NCI-H2029 treated with DMSO at 0.1 percent for 48 hours (cell line): ENCODE results near the gene AVPR2.

Source experiments
- DNase-seq: peaks from one replicate; lab custom pipeline; 2025; lab: John Stamatoyannopoulos, UW

AVPR2 gene

DNA sequence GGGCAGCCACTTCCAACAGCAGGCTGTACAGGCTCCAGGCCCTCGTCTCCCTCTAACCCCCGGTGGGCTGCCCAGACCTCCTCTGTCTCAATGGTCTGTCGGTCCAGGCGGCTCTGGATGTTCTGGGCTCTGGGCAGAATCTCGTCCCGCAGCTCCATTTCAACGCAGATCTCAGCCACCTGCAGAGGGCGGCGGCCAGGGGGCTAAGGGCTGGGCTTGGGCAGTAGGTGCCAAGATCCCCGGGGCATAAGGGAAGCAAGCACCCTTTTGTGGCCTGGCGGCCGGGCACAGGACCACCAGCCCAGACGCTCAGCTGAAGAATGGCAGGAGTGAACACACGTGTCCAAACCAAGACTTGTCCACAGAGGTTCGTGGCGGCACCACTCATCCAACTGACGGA is 9.2 kb downstream of the AVPR2 start:
- DNase-seq = no peak

DNA sequence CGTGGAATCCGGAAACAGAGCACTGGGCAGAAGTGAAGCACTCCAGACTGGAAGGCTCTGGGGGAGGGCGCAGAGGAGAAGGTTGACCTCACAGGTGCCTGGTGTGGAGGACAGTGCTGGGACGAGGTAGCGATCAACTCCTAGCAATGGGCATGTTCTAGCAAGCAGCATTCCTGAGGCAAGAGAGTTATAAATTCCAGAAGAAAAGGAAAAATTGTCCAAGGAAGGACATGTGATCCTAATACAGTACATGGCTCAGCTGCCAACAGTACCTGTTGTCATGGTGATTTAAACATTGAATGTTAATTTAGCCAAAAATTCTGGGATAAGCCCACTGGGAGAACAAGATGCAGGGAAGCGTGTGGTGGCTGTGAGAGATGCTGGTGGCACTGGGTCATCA is 13.4 kb downstream of the AVPR2 start:
- no peak for DNase-seq

DNA sequence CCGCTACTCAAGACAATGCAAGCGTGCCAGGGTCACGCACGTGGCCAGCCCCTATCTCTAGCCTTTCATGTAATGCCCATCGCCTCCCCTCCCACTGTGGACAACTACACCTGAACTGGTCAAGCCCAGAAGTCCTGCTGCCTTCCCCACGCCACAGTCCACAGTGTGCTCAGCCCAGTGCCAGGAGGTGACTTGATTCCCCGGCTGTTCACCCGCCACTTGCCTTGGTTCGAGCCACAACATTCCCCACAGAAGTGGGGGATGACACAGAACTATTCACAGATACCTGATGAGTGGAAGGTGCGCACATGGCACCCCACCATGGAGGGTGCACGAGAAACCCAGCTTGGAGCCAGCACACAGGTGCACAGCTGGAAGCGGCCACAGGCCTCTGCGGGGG is 14.8 kb downstream of the AVPR2 start:
- DNase-seq = no peak

DNA sequence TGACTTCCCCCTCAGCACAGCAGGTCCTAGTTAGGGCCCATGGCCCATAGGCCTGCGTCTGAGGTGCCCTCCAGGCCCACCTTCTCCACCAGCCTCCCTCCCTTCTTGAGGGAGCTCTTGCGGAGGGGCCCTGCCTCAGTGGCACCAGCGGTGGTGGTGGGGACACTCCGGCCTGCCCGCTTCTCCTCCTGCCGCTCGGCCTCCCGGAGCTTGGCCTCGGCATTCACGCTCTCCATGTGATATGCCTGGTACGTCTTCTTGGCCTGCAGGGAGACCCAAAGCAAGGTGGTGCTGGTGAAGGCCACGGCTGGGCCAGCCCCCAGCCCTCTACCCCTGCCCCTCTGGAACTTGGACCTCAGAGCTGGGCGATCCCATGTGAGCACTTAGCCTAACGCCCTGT is 16.1 kb downstream of the AVPR2 start:
- no peak for DNase-seq

DNA sequence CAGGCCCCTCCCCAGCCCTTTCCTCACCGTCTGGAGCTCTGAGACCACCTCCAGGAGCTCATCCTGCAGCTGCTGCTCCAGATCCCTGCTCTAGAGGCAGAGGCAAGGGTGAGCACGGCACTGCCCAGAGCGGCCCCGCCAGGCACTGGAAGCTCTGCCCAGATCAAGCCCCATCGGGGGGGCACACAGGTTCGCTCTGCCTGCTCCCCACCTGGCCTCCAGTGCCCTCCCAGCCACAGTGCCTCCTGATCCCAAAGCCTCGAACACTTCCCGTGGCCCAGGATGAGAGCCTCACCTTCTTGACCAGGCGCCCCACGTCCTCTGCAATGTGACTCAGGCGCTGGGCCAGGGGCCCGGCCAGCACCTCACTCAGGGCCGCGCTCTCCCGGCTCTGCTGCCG is 16.6 kb downstream of the AVPR2 start:
- no peak for DNase-seq

DNA sequence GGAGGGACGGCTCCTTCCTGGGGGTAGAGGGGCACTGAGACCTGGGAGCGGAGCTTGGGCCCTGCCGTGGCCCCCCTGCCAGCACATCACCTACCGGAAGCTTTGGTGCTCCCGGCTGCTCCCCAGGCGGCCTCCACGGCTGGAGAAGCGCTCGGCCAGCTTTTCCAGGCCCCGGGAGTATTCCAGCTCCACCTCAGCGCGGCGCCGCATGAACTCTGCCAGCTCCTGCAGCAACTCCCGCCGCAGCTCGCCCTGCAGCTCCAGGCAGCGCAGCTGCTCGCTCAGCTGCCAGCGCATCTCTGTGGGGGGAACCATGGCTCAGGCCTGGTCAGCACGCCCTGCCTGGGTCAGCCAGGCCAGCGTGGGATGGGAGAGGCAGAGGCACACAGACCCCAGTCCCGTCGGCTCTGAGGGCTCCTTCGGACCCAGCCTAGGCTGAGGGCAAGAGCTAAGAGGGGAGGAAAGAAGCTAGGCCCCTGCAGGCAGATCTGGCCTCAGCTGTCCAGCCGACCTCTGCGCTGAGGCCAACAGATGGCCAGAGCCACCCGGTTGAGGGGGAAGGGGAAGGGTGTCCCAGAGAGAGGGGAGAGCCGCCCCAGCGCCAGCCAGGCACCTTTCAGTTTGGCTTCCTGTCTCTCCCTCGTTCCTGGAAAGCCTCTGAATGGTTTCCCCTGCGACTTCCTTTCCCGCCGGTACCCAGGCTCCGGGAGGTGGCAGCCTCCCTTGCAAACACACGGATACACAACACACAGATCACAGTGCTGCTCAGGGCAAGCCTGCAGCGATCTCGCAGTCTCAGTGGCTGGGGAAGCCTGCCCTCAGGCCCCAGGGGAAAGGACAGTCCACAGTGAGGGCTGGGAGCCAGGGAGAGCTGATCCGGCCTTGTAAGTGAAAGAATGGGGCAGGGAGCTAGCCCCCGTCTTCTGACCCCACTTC is 17.3 kb downstream of the AVPR2 start:
- DNase-seq = no peak

DNA sequence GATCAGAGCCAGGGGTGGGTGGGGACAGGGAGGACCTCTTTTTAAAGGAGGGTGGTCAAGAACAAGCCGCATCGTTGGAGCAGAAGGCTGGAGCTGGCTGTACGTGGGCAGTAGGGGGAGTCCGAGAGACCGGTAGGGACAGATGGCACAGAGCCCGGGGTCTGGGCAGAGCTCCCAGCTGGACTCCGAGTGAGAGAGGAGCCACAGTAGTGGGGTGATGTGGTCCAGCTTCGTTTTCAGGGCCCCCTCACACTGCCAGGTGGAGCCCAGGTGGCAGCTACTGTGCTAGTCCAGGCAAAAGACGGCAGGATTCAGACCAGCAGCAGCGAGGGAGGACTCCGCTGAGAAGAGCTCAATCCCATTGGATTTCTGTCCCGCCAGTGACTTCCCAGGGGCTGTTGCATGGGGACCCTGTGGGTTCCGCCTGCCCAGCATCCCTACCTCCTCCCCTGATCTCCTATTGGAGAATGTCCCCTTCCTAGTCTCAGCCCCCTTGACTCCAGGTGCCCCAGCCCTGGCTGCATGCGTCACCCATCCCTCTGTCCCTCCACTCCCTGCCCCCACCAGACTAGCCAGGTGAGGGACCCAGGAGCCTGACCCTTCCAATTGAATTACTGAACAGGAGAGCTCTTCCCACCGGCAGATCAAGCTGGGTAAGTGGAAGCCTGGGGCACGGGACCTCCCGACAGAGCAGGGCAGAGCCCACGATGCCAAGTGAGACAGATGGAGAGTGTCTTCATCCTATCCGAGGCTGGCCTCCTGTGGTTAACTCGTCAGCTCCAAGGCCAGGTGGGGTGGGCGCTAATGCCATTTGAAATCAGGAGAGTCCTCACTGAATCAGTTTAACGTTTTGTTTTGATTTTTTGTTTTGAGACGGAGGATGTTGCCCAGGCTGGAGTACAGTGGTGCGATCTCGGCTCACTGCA is 18.7 kb downstream of the AVPR2 start:
- peak; percentile 16 for DNase-seq

DNA sequence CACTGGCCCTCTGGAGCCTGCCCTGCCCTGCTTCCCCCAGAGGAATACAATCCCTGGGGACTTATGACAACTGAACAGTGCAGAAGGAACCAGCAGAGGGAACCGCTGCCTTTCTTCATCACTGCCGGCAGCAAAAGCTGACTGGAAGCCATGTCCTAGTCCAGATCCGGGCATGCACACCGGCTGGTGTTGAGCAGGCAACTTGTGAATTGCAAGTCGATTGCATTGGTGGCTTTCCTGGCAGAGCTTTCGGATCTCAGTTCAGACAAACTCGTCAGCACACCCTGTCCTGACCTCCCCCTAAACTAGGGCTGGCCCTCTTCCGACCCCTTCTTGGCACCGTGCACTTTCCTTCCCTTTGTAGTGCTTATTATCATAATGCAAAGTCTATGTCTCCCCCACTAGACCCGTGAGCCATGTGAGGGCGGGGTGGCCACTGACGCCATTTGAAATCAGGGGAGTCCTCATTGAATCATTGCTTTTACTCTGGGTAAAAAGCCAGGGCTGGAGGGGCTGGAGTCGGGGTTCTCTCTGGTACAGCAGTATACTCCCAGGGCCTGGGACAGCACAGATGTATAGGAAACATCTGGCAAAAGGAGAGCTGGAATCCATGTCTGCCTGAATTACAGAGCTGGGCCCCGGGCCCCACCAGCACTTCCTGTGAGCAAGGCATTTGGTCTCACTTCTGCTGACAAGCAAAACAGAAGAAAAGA is 19.8 kb downstream of the AVPR2 start:
- DNase-seq = no peak

DNA sequence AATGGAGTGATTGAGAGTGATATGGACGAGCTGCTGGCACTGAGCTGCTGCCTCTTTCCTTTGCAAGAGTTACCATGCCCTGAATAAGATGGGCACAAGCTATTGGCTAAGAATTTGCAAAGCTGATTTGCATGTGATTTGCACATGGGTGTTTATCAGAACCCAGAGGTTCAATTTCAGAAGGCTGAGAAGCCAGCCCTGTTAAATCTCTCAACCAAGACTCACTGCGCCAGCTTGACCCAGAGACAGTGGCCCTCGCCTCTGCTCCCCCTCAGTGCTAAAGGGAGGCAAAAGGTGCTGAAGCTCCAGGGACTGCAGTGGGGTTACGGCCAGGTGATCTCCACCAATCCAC is 20.9 kb downstream of the AVPR2 start:
- DNase-seq = no peak

DNA sequence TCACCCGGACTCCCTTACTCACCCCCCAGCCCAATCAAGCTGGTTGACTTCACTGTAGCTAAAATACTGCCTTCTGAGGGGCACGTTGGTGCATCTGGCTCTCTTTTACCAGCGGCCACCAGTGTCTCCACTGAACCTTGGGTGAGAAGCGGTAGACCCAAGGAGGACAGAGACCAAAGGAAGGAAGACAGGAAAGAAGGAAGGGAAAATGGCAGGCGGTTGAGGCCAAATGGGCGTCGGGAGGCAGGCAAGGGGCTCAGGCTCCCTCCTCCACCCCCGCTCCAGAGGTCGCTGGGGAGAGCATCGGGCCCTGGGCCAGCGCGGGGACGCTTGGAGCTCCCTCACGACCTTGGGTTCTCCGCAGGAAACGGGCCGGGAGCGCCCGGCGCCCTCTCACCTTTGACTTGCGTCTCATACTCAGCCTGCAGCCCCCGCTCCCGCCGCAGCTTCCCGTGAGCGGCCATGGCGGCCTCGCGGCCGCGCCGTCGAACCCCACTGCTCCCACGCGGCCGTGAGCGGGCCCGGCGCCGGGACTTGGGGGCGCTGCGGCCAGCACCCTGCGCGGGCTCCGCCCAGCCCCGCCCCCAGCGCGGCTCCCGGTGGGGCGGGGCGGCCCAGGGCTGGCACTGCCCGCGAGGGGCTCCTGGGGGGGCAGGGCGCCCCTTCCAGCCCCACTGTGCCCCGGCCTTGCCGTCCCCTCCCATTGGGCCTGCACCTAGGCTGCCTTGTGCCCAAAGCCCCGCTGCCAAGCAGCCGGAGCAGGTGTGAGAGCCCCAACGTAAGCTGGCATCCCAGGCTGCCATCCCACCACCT is 21.5 kb downstream of the AVPR2 start, which contains the start of gene ARHGAP4:
ARHGAP4 (minus strand) TSS at position 526 of the 813 bp plus-strand sequence; CDS start at position 464, 62 bp downstream.
- DNase-seq = no peak

DNA sequence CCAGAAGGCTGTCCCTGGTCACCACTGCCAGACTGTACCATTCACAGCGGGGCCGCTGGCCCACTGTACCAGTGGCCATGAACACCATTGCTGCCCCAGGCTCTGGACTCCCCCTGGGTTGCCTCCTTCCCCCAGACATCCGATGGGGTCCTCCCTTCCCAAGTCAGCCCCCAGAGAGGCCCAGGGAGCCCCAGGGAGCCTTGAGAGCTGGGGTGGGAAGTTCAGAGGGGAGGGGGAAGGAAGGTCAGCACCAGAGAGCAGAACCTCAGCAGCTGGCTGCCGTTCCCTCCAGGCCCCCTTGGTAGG is 22.0 kb downstream of the AVPR2 start:
- no peak for DNase-seq

DNA sequence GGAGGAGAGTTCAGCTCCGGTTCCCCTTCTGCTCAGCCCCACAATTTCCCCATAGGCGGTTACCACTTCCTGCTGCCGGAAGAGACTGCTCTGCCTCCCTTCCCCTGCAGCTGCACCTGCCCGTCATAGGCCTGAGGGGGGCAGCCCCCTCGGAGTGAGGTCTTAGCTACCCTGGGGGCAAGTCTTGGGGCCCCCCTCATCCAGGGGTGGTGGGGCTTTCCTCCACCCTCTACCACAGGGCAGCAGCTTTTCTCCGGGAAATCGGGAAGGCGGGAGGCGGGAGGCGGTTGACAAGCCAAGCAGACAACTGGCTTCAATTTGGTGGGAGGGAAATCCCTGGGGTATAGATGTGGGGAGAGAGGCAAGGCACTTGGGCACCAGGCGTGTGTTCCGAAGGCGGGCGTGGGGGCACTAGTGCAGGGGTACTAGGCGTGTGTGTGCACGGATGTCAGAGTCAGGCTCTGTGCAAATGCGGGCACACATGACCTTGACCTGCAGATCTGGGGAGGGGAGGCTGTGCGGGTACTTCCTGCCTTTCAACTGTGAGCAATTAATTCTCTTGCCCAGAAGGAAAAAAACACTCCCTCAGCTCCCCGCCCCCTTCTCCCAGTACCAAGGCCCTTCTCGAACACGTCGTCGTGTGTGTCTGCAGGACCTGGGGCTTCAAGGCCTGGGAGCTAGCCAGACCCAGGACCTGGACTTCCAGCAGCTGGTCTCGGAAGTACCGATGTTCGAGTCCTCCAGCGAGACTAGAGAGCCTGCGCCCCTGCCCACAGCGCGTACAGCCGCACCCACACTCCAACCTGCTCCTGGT is 22.6 kb downstream of the AVPR2 start:
- peak; percentile 13 for DNase-seq

DNA sequence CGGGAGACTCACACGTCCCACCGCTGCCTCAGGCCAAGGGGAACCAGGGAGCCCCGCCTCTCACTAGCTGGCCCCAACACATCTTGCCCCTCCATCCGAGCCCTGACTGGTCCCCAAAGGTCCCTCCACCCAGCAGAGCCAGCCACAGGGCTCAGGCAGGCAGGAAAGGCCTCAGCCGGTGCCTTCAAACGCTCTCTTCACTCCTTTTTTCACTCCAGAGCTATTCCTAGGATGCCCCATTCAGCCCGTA is 23.1 kb downstream of the AVPR2 start:
- DNase-seq = no peak

DNA sequence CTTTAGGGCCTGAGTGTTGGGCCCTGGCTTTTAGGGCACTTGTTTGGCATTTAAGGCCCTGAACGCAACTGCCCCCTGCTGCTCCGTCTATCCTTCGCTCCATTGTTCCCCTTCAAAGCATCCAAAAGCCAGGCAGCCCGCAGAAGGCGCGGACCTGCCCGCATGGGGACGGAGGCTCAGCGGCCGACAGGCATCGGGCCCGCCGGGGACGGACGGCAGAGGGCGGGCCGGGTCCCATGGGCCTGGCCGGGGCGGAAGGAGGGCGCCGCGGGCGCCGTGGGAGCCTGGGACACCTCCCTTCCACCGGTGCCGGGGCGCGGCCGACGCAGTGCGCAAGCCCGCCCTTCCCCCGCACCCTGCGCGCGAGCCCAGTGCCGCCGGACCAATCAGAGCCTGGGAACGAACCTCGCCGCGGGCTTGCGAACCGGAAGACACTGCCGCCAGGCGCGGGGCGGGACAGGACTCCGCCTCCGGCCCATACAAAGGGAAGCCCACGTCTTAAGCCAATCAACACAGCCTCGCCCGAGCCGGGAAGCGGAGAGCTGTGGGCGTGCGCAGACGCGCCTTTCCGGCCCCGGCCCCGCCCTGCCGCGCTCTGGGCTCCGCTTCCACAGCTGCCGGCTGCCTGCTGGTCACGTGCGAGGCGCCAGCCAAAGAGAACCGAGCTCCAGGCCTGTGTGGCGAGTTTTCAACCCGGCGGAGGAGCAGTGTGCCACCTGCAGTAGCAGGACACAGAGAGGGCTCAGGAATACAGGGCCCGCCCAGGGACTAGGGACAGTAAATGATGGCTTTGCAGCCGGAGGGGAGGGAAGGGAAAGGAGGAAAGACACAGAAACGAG is 23.7 kb downstream of the AVPR2 start:
- peak; percentile 78 for DNase-seq

DNA sequence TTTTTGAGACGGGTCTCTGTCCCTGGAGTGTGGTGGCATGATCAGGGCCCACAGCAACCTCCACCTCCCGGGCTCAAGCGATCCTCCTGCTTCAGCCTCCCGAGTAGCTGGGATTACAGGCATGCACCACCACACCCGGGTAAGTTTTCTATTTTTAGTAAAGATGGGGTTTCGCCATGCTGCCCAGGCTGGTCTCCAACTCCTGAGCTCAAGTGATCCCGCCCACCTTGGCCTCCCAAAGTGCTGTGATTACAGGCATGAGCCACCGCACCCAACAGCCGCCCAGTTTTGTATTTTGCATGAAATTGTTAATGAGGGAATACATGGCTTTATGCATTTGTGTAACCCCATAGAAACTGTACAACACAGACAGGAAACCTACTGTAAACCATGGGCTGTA is 24.4 kb downstream of the AVPR2 start:
- no peak for DNase-seq

DNA sequence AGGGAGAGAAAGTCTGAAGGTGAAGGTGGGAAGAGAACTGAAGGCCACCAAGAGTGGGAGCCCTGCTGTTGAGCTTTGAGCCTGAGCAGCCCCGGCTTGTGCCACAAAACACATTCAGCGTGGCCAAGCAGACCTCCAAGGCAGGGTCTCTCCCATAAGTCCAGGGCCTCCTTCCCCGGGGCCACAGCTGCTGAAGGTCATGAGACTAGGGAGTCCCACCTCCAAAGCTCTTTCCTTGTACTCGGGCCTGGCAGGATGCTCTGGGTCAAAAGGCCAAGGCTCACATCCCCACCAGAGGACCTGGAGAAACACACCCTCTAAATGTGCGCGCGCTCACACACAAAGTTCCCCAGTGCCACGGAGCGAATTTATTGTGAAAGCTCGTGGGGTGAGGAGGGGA is 25.1 kb downstream of the AVPR2 start:
- no peak for DNase-seq

DNA sequence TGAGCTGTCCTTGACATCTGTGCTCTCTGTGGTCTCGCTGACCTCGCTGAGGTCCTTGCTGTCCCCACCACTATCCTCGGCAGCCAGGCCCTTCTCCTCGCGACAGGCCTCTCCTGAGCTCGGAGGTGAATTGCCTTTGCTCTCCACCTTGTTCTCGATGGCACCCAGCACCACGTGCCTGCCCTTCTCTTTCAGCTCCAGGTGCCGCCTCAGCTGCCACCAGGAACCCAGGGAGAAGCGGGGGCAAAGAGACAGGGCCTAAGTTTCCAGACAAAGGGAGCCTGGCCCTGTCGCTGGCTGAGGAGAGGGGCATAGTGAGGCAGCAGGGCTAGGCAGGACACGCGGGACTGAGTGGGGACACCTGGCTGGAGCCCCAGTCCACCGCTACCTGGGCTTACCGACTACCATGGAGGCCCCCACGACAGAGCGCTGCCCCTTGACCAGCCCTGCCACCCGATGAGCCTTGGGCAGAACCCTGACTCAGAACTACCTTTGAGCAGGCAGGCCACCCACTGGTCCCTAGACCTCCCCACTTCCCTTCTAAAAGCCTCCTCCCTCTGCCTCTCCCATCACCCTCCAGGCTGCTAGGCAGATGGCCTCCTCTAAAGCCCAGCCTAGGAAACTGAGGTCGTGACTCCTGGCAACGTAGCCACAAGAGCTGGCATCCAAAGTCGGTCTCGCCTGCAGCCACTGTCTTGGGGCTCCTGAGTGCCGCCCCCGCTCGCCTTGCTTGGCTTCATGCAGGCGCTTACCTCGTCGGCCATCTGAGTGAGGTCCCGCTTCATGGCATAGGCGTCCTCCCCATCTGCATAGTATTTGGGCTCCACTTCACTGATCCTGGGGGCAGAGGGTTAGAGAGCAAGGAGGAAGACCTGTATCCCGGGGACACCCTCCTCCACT is 25.8 kb downstream of the AVPR2 start:
- no peak for DNase-seq

DNA sequence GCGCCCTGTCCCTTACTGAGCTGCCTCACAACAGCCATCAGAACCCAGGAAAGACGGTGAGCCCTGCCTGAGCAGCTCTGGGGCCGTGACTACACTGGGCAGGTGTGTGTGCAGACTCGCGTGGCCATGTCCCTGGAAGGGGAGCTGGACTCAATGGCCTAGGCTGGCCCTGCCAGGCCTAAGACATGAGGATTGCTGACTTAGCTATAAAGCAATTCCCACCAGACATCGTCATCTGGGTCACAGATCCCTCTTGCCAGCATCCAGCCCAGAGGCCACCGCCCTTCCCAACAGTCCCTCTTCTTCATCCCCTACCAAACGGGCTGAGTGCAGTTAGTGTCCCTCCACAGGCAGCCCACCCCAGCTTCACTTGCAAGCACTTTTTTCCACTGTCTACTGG is 26.7 kb downstream of the AVPR2 start:
- no peak for DNase-seq

DNA sequence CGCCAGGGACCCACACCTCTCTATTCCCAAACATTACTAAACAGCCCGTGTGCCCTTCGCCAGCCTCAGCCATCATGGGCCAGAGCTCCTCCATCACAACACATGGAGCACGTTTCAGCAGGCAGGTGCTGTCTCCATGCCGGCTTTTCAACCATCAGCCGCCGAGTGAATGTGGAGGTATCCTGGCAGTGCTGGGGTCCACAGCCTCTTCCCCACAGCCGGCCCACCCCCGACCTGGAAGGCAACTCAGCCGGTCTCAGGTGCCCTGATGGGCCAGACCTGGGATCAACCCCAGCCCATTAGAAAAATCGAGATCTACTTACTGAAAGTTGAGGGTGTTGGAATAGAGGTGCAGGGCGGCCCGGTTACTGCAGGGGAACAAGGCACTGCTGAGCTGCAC is 27.3 kb downstream of the AVPR2 start:
- DNase-seq = no peak
